Epithelial cell of umbilical artery (primary cell): ENCODE results near the gene PRAMEF25. TPM values are rescaled to one million over a fixed set of nuclear protein-coding genes. Genes with fewer than 3 reads are reported as not detected.

Source experiments
- total RNA-seq: library from RNA; depleted of rRNA; stranded (reverse); fragments of >200 nt; gene quantifications from 2 replicates; pipeline ENCODE4 v1.2.3, GENCODE V29; 2014

PRAMEF25 gene
- not detected in 2 replicates for total RNA-seq

GRCh38 chr1:13070474-13070873 lies at the start of gene PRAMEF25:
Gene PRAMEF25, plus strand, starts transcription at chr1:13070774. Its CDS starts 2,920 bp downstream, at chr1:13073694.

DNA sequence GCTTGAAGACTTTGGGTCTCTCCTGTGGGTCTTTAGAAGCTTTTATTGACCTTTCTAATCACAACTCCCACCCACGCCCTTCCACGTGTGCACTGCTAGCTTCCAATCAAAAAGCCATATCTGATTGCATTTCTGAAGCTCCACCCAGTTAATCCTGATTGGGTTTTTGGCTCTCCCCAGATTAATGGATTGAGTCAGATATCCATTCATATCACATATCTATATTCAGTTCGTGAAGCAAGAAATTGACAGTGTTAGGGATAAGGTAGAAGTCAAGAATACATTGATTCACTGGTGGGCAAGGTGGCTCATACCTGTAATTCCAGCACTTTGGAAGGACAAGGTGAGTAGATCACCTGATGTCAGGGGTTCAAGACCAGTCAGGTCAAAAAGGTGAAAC lies 14.1 kb upstream of the PRAMEF25 start, which contains the start of gene PRAMEF27:
Gene PRAMEF27, minus strand, starts transcription at position 101 of the 400 bp plus-strand sequence. CDS start 2,916 bp downstream, outside the sequence.

GRCh38 chr1:13116754-13117153 lies 46.2 kb downstream of the PRAMEF25 start, which contains the start of gene HNRNPCL2:
Gene HNRNPCL2, minus strand, starts transcription at chr1:13116854. Its CDS starts 454 bp downstream, at chr1:13116400.

Other genes starting within 250 kb of the PRAMEF25 start
- gene PRAMEF11, start 239.4 kb upstream of the PRAMEF25 start, total RNA-seq: not detected in 2 replicates
- not detected in 2 replicates for gene HNRNPCL1, start 222.1 kb upstream of the PRAMEF25 start, total RNA-seq
- gene PRAMEF2, start 213.7 kb upstream of the PRAMEF25 start, total RNA-seq: not detected in 2 replicates
- not detected in 2 replicates for gene PRAMEF4, start 184.6 kb upstream of the PRAMEF25 start, total RNA-seq
- gene PRAMEF10, start 172.5 kb upstream of the PRAMEF25 start, total RNA-seq: not detected in 2 replicates
- gene PRAMEF7, start 154.2 kb upstream of the PRAMEF25 start, total RNA-seq: not detected in 2 replicates
- gene PRAMEF6, start 123.2 kb upstream of the PRAMEF25 start, total RNA-seq: not detected in 2 replicates
- gene PRAMEF27, start 14.2 kb upstream of the PRAMEF25 start, total RNA-seq: not detected in 2 replicates
- not detected in 2 replicates for gene HNRNPCL3, start 10.0 kb upstream of the PRAMEF25 start, total RNA-seq
- not detected in 2 replicates for gene HNRNPCL2, start 46.1 kb downstream of the PRAMEF25 start, total RNA-seq
- gene PRAMEF26, start 85.2 kb downstream of the PRAMEF25 start, total RNA-seq: not detected in 2 replicates
- gene HNRNPCL4, start 94.9 kb downstream of the PRAMEF25 start, total RNA-seq: not detected in 2 replicates
- gene PRAMEF9, start 101.1 kb downstream of the PRAMEF25 start, total RNA-seq: not detected in 2 replicates
- gene PRAMEF13, start 130.6 kb downstream of the PRAMEF25 start, total RNA-seq: not detected in 2 replicates
- gene PRAMEF18, start 155.4 kb downstream of the PRAMEF25 start, total RNA-seq: not detected in 2 replicates
- gene PRAMEF5, start 183.4 kb downstream of the PRAMEF25 start, total RNA-seq: not detected in 2 replicates
- gene PRAMEF8, start 214.4 kb downstream of the PRAMEF25 start, total RNA-seq: not detected in 2 replicates
- gene PRAMEF33, start 232.8 kb downstream of the PRAMEF25 start, total RNA-seq: not detected in 2 replicates
- not detected in 2 replicates for gene PRAMEF15, start 244.8 kb downstream of the PRAMEF25 start, total RNA-seq